H7 (cell line): ENCODE results near the gene INTS2. TPM values are rescaled to one million over a fixed set of nuclear protein-coding genes. Genes with fewer than 3 reads are reported as not detected.

Experiments
- total RNA-seq: library from RNA; depleted of rRNA; stranded (reverse); fragments of >200 nt; shearing (Covaris generic); gene quantifications from 2 replicates; pipeline ENCODE4 v1.2.3, GENCODE V29; 2014; rRNA removed

The INTS2 gene
- total RNA-seq, 1 experiment from 2014 or later, result 17.2 TPM

Other genes starting within 250 kb of the INTS2 start
- gene BRIP1, start 64.5 kb downstream of the INTS2 start, total RNA-seq, result 12.0 and 17.0 TPM in 2 replicates
- gene MED13, start 137.3 kb upstream of the INTS2 start, total RNA-seq, result 18.7 and 35.1 TPM in 2 replicates